ENCODE data around the gene CDC42EP5.

DNA sequence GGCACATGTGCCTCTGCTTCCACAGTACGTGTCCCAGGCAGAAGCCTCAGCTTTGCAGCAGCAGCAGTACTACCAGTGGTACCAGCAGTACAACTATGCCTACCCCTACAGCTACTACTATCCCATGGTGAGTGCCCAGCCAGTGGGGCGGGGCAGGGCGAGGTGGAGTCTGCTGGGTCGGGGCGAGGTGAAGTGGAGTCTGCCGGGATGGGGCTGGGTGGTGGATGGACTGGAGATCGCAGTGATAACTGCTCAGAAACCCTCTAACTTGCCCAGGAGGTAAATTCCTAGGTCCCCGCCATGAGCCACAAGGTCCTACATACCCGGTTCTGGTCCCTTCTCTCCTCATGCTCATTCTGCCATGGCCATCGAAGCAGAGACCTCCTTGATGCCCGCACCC is 20.5 kb downstream of the CDC42EP5 start:
- TF ChIP-seq POLR2AphosphoS5 (IDR thresholded peaks at IDR 0.05; ENCODE audit: low read depth, low read length) = no peak
- TF ChIP-seq POLR2A (IDR thresholded peaks at IDR 0.05; ENCODE audit: low read depth, low read length) = no peak
